ENCODE measurements around the gene PLA2G7.

DNA sequence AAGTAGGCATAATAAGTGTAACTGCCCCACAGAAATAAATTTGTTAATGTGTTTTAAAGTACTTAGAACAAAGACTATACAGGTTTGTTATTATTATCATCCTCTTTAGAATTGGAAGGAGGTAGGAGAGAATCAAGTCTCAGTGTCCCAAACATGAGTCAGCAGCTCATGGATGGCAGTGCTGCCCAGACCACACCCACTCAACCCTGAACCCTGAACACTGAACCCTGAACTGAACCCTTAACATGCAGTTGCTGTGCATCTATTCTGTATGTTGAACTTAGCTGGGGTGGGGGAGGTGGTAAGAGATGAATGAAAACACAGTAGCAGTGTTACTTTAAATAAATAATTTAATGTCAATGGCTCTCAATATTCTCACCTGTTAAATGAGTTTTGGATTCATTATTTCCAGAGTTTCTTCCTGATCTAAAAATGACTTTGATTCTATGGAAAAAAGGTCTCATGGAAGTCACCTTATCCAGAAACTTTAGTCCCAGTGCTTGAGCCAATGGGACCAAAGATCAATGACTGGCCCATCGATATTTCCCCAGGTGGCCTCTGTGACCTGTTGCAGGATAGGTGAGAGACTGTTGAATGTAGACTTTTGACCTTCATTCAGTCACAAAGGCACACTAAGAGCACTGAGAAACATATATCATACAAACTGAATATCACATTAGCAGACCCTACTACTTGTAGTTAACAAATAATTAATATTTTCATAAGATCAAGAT, 8.4 kb upstream of the PLA2G7 start:
- TF ChIP-seq RARB (CRISPR knock-in tag; IDR thresholded peaks at IDR 0.05): no peak
- TF ChIP-seq, protein P1, sequence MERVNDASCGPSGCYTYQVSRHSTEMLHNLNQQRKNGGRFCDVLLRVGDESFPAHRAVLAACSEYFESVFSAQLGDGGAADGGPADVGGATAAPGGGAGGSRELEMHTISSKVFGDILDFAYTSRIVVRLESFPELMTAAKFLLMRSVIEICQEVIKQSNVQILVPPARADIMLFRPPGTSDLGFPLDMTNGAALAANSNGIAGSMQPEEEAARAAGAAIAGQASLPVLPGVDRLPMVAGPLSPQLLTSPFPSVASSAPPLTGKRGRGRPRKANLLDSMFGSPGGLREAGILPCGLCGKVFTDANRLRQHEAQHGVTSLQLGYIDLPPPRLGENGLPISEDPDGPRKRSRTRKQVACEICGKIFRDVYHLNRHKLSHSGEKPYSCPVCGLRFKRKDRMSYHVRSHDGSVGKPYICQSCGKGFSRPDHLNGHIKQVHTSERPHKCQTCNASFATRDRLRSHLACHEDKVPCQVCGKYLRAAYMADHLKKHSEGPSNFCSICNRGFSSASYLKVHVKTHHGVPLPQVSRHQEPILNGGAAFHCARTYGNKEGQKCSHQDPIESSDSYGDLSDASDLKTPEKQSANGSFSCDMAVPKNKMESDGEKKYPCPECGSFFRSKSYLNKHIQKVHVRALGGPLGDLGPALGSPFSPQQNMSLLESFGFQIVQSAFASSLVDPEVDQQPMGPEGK (CRISPR knock-in tag; IDR thresholded peaks at IDR 0.05; ENCODE audit: borderline replicate concordance): no peak
- TF ChIP-seq, protein P2, sequence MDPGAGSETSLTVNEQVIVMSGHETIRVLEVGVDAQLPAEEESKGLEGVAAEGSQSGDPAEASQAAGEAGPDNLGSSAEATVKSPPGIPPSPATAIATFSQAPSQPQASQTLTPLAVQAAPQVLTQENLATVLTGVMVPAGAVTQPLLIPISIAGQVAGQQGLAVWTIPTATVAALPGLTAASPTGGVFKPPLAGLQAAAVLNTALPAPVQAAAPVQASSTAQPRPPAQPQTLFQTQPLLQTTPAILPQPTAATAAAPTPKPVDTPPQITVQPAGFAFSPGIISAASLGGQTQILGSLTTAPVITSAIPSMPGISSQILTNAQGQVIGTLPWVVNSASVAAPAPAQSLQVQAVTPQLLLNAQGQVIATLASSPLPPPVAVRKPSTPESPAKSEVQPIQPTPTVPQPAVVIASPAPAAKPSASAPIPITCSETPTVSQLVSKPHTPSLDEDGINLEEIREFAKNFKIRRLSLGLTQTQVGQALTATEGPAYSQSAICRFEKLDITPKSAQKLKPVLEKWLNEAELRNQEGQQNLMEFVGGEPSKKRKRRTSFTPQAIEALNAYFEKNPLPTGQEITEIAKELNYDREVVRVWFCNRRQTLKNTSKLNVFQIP (CRISPR knock-in tag; IDR thresholded peaks at IDR 0.05; ENCODE audit: borderline replicate concordance, low read depth): no peak
- TF ChIP-seq GLIS3 (CRISPR knock-in tag; IDR thresholded peaks at IDR 0.05): no peak
- TF ChIP-seq ZNF565 (CRISPR knock-in tag; conservative IDR thresholded peaks at IDR 0.05; ENCODE audit: low read depth): no peak
- no peak for TF ChIP-seq ESRRG (CRISPR knock-in tag; IDR thresholded peaks at IDR 0.05)
